ENCODE results near the gene HORMAD2.
"Not testable (repeated sequence)": the region's sequence is repeated elsewhere in the genome, so short reads cannot be mapped to it uniquely, and the experiment has no call there.

Gene HORMAD2

GRCh38 chr22:30057375-30057774, 22.9 kb upstream of the HORMAD2 start:
- no peak for DNase-seq

DNA sequence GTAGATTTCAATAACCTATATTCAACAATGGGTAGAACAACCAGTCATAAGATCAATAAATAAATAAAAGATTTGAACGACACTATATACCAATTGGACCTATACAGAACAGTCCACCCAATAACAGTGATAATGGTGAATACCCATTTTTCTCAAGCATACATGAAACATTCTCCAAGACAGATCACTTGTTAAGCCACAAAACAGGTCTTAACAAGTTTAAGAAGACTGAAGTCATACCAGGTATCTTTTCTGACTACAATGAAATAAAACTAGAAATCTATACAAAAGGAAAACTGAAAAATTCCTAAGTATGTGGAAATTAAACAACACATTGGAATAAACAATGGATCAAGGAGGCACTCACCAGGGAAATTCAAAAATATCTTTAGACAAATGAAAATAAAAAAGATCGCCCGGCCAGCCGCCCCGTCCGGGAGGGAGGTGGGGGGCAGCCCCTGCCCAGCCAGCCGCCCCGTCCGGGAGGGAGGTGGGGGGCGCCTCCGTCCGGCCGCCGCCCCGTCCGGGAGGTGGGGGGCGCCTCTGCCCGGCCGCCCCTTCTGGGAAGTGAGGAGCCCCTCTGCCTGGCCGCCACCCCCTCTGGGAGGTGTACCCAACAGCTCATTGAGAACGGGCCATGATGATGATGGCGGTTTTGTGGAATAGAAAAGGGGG, 20.8 kb upstream of the HORMAD2 start:
- not testable (repeated sequence) for DNase-seq

- DNase-seq, result not testable (repeated sequence)
Observed at GRCh38 chr22:30061094-30061493, 19.2 kb upstream of the HORMAD2 start.

DNA sequence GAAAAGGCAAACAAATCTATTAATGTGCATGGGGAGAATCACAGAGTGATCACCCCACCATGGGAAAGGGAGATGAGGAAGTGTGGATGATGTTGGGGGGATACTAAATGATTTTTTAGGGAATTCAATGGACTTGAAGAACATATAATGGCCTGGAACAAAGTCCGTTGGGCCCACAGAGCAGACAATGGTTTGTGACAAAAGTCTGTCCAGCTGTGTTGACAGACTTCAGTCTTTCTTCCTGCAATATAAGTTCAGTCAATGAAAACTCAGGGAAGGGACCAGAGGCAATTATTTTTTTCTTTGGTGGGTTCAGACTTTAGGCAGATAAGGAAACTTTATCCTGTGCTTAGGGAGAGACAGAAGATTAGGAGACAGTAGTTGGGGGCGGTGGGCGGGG, 18.0 kb upstream of the HORMAD2 start:
- no peak for DNase-seq

- DNase-seq, result no peak
Observed at GRCh38 chr22:30062950-30063349, 17.3 kb upstream of the HORMAD2 start.

- DNase-seq, result no peak
Observed at GRCh38 chr22:30064172-30064571, 16.1 kb upstream of the HORMAD2 start.

DNA sequence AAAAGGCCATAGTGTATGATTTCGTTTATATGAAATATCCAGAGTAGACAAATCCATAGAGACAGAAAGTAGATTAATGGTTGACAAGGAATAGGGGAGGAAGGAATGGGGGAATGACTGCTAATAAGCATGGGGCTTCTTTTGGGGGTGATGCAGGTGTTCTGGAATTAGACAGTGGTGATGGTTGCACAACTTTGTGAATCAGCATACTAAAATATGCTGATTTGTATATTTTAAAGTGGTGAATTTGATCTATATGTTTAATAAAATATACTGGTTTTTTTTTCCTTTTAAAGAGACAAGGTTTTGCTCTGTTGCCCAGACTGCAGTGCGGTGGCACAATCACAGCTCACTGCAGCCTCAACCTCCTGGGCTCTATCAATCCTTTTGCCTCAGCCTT, 6.5 kb upstream of the HORMAD2 start:
- no peak for DNase-seq

DNA sequence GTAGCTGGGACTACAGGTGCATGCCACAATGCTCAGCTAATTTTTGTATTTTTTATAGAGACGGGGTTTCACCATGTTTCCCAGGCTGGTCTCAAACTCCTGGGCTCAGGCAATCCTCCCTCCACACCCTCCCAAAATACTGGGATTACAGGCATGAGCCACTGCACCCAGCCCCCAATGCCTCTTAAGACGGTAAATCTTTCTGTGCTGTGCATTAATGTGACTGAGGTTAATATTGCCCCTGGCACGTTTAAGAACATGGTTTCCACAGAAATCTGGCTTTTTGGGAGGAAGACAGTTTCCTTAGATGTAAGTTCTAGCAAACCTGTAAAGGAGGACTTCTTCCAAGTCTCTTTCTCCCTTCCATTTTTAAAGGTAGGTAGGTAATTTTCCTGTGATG, 6.1 kb upstream of the HORMAD2 start:
- no peak for DNase-seq

DNA sequence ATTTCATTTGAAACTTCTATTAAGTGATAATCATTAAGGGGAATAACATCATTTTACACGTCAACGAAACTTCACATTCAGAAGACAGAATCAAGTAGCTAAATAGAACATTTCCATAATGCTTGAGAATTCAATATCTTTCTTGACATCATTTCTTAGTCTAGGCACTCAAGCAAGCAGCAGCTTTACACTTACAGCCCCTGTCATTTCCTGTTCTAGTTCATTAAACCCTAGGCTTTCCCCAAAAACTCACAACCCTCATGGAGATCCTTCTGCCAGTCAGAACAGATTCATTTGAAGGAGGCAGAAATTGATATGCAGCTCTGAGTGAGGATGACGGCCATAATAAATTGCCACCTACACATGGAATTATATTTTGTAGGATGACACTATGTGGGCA, 5.3 kb upstream of the HORMAD2 start:
- no peak for DNase-seq

DNA sequence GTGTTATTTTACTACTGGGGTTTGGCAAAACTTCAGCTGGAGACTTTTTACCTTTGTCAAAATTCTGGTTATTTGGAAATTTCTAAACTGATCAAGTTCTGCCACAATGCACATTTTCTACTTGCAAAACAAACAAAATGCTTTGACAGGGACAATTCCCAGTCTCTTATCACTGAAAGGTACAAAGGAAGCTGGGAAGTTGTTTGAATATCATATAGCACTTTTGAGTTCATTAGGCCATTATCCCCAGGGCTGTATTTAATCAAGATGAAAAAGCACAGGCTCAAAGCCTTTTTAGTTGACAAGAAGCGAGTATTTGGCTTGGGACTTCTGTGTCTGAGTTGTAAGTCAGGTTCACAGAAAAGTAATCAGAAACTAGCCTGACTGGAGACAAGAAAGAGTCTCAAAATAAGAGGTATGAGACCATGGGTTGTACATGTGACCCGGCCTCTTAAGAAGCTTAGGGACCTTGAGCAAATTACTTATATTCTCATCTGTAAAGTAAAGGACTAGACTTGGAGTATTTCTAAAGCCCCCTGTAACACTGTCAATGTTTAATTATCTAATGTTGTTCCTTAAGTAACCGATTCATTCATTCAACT, 2.9 kb upstream of the HORMAD2 start:
- no peak for DNase-seq

GRCh38 chr22:30078320-30079311, 1.6 kb upstream of the HORMAD2 start:
- no peak for DNase-seq

DNA sequence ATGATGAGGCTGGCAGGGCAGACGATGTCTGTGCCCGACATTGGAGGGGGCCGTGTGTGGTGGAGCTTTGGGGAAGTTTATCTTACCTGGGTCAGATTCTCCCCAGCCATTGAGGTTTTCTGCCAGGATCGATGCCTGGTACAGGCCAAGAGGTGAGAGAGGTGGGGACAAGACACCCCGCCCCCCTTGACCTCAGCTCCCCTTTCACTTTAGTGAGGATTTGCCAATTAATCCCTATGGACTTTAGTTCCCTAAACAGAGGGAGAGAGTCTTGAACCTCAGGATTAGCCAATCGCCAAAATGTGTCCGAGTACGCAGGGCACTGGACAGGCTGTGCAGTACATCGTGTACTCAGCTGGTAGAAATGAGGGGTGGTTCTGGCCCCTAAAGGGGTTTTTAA, 541 bp downstream of the HORMAD2 start:
- DNase-seq, result no peak

GRCh38 chr22:30086496-30086895, 6.2 kb downstream of the HORMAD2 start:
- no peak for DNase-seq

GRCh38 chr22:30087037-30087436, 6.8 kb downstream of the HORMAD2 start:
- DNase-seq, result not testable (repeated sequence)

- no peak for DNase-seq
Observed at GRCh38 chr22:30087611-30088010, 7.3 kb downstream of the HORMAD2 start.

GRCh38 chr22:30088468-30088867, 8.2 kb downstream of the HORMAD2 start:
- DNase-seq, result no peak

DNA sequence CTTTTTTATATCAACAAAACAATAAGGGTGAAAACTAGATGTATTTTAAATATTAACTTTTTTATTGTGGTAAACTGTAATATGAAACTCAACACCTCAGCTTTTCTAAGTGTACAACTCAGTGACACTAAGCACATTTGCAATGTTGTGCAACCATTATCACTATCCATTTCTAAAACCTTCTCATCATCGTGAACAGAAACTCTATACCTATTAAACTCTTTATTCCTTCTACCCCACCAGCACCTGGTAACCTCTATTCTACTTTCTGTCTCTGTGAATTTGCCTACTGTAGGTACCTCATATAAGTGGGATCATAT, 9.4 kb downstream of the HORMAD2 start:
- no peak for DNase-seq

- DNase-seq, result no peak
Observed at GRCh38 chr22:30092686-30093085, 12.4 kb downstream of the HORMAD2 start.

GRCh38 chr22:30094804-30095203, 14.5 kb downstream of the HORMAD2 start:
- no peak for DNase-seq

DNA sequence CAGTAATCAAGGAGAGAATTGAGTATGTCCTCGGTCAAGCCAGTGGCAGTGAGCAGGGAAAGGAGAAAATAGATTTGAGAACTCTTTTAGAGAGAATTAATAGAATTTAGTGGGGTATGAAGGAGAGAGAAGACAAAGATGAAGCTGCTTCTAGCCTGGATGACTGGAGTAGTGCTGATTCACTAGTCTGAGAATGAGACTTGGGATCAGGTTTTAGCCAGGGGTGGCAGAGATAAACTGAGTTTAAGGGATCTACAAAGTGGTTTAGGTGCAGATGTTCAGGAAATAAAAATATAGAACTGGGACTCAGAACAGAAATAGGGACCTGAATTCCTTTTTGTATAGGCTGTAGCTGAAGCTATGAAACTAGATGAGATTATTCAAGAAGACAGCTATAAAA, 17.6 kb downstream of the HORMAD2 start:
- DNase-seq, result no peak

- DNase-seq, result not testable (repeated sequence)
Observed at GRCh38 chr22:30100770-30101169, 20.5 kb downstream of the HORMAD2 start.

DNA sequence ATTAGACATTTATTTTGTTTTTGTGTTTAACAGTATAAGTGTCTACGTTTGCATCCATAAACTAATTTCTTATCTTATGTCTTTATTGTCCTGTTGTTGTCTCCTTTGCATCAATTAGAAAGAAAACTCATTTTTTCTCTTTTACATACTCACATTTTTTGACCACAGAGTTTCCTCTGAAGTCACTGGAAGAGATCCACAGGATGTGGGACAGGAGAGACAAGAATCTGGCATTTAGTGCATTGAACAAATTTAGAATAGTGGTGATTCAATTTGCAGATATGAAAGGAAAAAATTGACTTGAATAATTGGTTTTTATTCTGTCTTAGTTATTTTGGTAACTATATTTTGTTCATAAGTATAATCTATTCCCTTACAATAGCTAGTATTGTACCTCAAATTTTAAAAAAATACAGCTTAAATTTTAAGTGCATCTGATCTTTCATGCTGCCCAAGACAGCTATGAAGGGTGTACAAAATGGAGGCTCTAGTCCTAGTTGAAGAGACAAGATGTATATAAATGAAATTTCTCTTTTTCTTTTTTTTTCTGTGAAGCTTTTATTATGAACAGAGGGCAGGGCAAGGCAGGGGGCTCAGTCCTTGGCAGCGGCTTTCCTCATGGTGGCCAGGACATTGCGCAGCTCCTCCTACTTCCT, 24.4 kb downstream of the HORMAD2 start:
- DNase-seq, result no peak

DNA sequence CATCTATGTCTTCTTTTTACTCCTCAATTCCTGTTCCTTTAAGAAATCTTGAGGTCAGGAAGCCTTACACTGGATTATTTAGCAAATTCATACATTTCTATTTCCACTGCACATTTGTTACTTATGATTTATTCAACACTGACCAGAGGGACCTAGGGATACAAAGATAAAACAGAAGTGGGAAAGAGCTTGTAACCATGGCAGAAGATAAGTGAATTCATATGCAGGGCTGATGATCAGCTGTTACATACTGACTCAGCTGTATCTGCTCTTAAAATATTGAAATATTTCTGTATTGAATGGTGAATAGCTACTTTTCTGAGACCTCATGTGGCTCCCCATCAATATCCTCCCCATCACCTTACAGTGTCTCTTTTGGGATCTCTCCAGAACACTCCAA, 25.2 kb downstream of the HORMAD2 start:
- no peak for DNase-seq

All from NCI-H1930 (cell line).